NOMO-1 (cell line): ENCODE results near the gene PRR5L.

Experiments
- DNase-seq, 2 experiments: peaks; one replicate each; lab custom pipeline; 2025; ENCODE audit not compliant: unreplicated experiment in 2 of 2; lab: John Stamatoyannopoulos, UW

The PRR5L gene

GRCh38 chr11:36375353-36376008, 79.4 kb downstream of the PRR5L start:
- DNase-seq, result no peak

GRCh38 chr11:36376009-36376887, 80.2 kb downstream of the PRR5L start:
- no peak for DNase-seq

GRCh38 chr11:36376888-36377758, 81.0 kb downstream of the PRR5L start:
- DNase-seq, result peak in 1 of 2 experiments; percentile 21

GRCh38 chr11:36377759-36378564, 81.9 kb downstream of the PRR5L start:
- DNase-seq, result peak in 1 of 2 experiments; percentile 56

- no peak for DNase-seq
Observed at GRCh38 chr11:36379653-36380052, 83.6 kb downstream of the PRR5L start.

GRCh38 chr11:36380296-36381014, 84.4 kb downstream of the PRR5L start:
- DNase-seq, result peak in 1 of 2 experiments; percentile 58

GRCh38 chr11:36381015-36381360, 84.9 kb downstream of the PRR5L start:
- peak; percentile 37 to 50 for DNase-seq

- DNase-seq, result no peak
Observed at GRCh38 chr11:36383195-36383594, 87.1 kb downstream of the PRR5L start.

GRCh38 chr11:36385121-36385970, 89.3 kb downstream of the PRR5L start:
- no peak for DNase-seq

GRCh38 chr11:36386411-36386810, 90.3 kb downstream of the PRR5L start:
- no peak for DNase-seq

GRCh38 chr11:36388071-36388470, 92.0 kb downstream of the PRR5L start:
- no peak for DNase-seq

GRCh38 chr11:36388951-36389350, 92.9 kb downstream of the PRR5L start:
- DNase-seq, result no peak

- no peak for DNase-seq
Observed at GRCh38 chr11:36389811-36390210, 93.7 kb downstream of the PRR5L start.

- DNase-seq, result peak; percentile 72 to 88
Observed at GRCh38 chr11:36390963-36391471, 94.9 kb downstream of the PRR5L start.

GRCh38 chr11:36392196-36392595, 96.1 kb downstream of the PRR5L start:
- peak in 1 of 2 experiments; percentile 54 for DNase-seq

GRCh38 chr11:36394056-36394455, 98.0 kb downstream of the PRR5L start:
- DNase-seq, result no peak

- DNase-seq, result no peak
Observed at GRCh38 chr11:36394926-36395325, 98.8 kb downstream of the PRR5L start.

GRCh38 chr11:36395978-36396736, 100.1 kb downstream of the PRR5L start:
- no peak for DNase-seq
